NOMO-1 treated with DMSO at 0.1 percent for 48 hours (cell line): ENCODE results near the gene PLEKHA5.
"Not testable (repeated sequence)": the region's sequence is repeated elsewhere in the genome, so short reads cannot be mapped to it uniquely, and the experiment has no call there.

ENCODE experiments used
- DNase-seq: peaks from one replicate; lab custom pipeline; 2025; ENCODE audit not compliant: unreplicated experiment; lab: John Stamatoyannopoulos, UW

Gene PLEKHA5

GRCh38 chr12:19167708-19168107 is 38.2 kb downstream of the PLEKHA5 start:
- DNase-seq: no peak

DNA sequence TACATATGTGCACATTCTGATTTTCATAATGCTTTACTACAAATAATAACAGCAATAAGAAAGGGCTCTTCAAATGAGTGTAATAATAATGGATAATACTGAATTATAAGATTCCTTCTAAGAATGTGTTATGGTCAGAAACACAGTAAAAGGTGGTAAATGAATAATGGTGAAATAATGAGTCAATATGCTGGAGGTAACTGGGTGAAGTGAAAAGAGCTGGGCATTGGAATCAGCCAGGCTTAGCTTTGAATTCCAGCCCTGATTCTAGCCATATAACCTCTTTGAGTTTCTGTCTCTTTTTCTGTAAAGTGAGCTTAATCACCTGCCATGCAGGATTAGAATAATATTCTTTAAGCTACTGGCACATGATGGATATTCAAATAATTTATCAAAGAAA is 39.1 kb downstream of the PLEKHA5 start:
- DNase-seq: no peak

DNA sequence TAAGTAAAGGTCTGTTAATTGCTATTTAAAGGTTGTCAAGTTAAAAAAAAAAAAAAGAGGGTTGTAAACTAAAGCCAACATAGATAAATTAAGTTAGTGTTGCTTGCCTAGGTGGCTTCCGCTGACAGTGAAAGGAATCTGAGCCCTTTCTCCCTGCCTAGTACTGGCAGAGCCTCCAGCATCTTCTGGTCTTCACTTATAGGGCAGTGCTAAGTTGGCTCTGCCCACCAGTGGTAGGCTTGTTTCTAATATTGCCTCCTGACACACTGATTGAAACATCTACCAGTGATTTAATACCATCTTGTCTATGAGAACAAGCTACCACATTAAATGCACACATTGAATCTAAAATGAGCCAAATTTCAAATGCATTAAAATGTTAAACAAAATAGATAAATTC is 39.7 kb downstream of the PLEKHA5 start:
- no peak for DNase-seq

GRCh38 chr12:19170286-19170685 is 40.8 kb downstream of the PLEKHA5 start:
- DNase-seq: not testable (repeated sequence)

GRCh38 chr12:19171731-19172130 is 42.2 kb downstream of the PLEKHA5 start:
- DNase-seq: no peak

GRCh38 chr12:19177754-19178153 is 48.2 kb downstream of the PLEKHA5 start:
- no peak for DNase-seq

DNA sequence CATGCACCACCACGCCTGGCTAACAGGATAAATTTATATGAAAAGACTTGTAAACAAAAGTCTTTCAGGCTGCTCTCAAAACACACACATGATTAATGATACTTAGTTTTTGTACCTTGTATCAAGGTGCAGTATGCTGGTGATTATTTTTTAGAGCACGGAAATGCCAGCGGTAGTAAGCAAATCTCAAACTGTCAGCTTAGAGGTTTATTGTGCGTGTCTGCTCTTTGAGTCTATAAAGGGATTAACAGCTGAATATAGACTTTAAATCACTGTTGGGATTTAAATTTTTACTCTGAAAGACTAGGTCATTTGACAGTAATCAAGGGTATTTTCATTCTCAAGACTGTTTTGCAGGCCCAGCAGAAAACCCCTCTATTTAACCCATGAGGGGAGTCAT is 50.5 kb downstream of the PLEKHA5 start:
- no peak for DNase-seq

GRCh38 chr12:19181666-19182426 is 52.3 kb downstream of the PLEKHA5 start:
- DNase-seq: no peak

DNA sequence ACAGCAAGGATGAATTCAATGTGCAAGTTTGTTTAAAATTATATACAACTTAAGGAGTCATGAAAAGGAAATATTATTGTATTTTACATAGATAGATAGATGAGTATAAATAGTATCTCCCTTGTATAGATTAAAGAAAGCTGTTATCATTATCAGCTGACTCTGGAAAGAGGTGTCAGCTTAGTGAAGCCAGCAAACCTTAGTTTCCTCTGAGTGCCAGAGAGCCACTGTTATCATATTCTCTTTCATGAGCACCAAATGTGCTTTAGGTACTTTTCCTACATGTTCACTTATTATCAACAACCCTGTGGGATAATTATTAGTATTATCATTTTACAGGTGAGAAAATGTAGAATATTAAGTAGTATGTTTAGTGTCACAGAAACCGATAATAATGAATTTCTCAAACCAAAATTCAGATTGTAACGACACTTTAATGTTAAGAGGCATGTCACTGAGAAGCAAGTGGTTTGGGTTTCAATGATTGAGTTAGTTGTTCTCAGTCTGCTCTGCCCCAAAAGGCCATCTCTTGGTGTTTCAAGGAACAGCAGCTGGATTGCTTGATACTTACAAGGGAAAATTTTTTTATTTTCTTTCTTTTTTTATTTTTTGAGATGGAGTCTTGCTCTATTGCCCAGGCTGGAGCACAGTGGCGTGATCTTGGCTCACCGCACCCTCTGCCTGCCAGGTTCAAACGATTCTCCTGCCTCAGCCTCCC is 53.7 kb downstream of the PLEKHA5 start:
- DNase-seq: no peak

DNA sequence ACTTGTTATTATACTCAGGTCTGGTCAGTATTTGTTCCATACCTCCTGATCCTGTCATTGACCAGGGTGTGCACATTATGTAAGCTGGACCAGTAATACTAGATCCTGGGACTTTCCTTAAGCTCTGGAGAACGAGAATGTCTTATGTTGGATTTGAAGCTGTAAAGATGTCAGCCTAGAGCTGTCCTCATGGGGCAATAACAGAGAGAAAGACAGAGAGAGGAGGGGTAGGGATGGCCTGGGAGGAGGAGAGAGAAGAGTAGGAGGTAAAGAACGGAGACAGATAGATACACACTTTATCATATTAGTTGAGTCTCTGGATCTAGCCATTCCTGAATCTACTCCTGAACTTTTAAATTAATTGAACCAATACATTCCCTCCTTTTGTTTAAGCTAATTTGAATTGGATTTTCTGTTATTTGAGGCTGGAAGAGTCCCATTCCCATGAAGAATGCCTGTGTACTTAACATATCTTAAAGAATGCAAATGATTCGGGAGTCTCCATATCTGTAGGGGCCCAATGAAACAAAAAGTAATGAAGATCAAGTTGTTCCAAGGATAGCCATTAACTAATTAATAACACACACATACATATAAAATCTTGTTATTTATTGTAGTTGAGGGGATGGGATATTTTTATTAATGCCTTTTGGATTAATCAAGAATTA is 55.9 kb downstream of the PLEKHA5 start:
- no peak for DNase-seq

- peak; percentile 22 for DNase-seq
Measured at GRCh38 chr12:19186722-19187661, 57.5 kb downstream of the PLEKHA5 start.

- DNase-seq: no peak
Measured at GRCh38 chr12:19189522-19189921, 60.0 kb downstream of the PLEKHA5 start.

- DNase-seq: peak; percentile 89
Measured at GRCh38 chr12:19190292-19191031, 60.9 kb downstream of the PLEKHA5 start.

DNA sequence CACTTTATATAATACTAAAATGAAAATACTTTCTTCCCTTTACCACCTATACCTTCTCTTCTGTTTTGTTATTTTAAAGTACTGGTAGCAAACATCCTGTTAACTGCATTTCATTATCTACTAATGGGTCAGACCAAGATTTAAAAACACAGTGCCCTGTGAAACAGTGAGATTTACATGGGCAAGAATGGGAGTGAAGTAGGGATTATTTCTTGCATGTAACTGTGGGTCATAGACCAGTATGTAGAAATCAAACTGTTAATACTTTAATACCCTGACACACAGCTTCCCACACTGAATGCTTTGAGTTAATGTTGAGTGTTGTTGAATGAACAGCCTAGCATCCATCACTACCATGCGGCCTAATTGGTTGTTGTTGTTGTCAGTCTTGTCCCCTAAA is 61.6 kb downstream of the PLEKHA5 start:
- DNase-seq: no peak

DNA sequence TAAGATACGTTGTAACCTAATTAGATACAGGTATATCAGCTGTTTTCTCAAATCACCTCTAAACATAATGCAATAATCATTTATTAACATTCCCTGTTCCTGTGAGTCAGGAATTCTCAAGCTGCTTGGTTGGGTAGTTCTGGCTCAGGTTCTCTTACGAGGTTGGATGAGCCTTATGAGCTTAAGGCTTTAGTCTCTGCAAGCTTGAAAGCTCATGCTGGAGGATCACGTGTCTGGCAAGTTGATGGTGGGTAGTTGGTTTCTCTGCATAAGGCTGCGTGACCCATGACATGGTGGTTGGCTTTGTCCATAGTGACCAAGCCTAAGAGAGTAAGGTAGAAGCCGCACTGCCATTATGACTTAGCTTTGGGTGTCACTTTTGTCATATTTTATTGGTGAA is 62.0 kb downstream of the PLEKHA5 start:
- DNase-seq: no peak

DNA sequence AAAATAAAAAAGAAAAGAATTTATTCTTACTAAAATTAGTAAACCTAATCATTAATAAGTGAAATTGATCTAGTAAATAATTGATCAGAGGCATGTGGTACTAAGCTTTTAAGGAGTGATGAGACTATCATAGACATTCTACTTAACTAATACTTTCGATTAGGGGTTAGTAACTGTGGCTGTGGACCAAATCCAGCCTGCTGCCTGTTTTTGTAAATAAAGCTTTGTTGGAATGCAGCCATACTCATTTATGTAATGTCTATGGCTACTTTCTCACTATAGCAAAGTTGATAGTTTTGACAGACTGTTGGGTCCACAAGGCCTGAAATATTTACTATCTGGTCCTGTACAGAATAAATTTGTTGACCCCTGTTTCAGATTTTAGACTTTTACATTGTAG is 63.2 kb downstream of the PLEKHA5 start:
- DNase-seq: no peak

DNA sequence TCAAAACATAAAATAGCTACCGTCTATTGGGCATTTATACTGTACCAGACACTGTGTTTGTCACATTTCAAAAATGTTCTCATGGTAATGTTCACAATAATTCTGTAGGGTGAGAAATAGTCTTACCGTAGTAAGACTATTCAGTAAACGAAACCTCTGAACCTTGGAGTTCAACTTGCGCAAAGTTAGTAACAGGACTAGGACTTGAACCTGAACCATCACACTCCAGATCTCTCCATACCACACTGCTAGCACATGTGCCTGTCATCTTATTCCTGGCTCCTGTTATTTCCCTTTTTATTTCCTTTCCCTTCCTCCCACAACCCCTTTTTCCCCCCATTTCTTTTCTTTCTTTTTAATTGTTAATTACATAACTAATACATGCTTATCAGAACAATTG is 65.4 kb downstream of the PLEKHA5 start:
- DNase-seq: no peak

GRCh38 chr12:19196959-19197630 is 67.6 kb downstream of the PLEKHA5 start:
- no peak for DNase-seq

DNA sequence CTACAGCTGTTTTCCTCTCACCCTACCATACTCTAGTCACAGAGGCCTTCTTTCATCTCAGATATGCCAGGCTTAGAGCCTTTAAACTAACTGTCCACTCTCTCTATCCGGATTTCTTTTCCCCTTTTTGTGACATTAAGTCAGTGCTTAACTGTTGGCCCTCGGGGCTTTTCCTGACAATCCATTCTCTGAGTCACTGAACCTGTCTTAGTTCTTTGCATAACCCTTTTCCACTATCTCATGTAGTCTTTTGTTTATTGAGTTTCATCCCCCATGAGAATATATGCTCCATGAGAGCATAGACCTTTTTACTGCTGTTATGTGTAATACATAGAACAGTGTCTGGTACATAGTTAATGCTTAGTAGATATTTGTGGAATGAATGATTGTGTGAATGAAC is 68.7 kb downstream of the PLEKHA5 start:
- DNase-seq: no peak

DNA sequence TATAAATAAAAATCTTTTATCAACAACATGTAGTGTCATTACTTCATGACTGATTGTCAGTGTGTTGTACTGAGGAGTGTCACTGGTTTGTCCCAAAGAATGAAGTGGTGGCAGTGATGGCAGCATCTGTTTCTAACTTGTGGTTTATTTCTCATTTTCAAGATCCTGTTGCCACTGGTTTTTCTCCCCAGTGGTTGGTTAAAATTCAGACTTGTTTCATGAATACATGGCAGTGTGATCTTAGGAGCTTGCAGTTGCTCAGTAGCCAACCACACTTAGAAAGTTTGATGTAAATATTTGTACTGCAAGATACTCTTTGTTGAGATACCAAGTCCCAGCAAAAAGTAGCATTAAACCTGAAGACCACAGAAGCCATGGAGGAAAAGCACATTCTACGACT is 69.8 kb downstream of the PLEKHA5 start:
- no peak for DNase-seq
